Keratinocyte (primary cell): Measurements from ENCODE around the gene RPS26. TPM values are rescaled to one million over a fixed set of nuclear protein-coding genes. Genes with fewer than 3 reads are reported as not detected.

Experiments used
- DNase-seq: peaks from one replicate; pipeline ENCODE4 v3.0.0-alpha.2; 2011; ENCODE audit warnings: low read depth, missing footprints, low spot score
- FAIRE-seq: peaks from 2 replicates; lab custom pipeline; 2011; peaks lifted over from hg19 to GRCh38; lab: Jason Lieb, UNC
- H2AFZ ChIP-seq: 2 replicates; pipeline ENCODE4 v1.6.0; 2012; ENCODE audit warnings: low read length, control low read depth, inconsistent platforms; ENCODE audit not compliant: control insufficient read depth
- H3K27ac ChIP-seq: 2 replicates; pipeline ENCODE4 v1.5.1; 2011; ENCODE audit warnings: low read length; ENCODE audit not compliant: control insufficient read depth, insufficient read depth
- H3K27me3 ChIP-seq: 3 replicates; pipeline ENCODE4 v1.6.0; 2011; ENCODE audit warnings: low read length; ENCODE audit not compliant: control insufficient read depth, insufficient read depth; ENCODE audit errors: extremely low read depth
- H3K36me3 ChIP-seq, 2 experiments: 2 replicates in 1 of 2; 3 replicates in 1 of 2; pipeline ENCODE4 v1.5.1; 2011; ENCODE audit warnings: low read length in 2 of 2, mild to moderate bottlenecking in 1 of 2; ENCODE audit not compliant: control insufficient read depth in 2 of 2, insufficient read depth in 2 of 2; ENCODE audit errors: extremely low read depth in 1 of 2
- H3K4me1 ChIP-seq: 3 replicates; pipeline ENCODE4 v1.5.1; 2011; ENCODE audit warnings: low read length; ENCODE audit not compliant: control insufficient read depth, insufficient read depth; ENCODE audit errors: extremely low read depth
- H3K4me2 ChIP-seq: 3 replicates; pipeline ENCODE4 v1.6.0; 2011; ENCODE audit warnings: low read depth, low read length; ENCODE audit not compliant: control insufficient read depth, insufficient read depth; ENCODE audit errors: extremely low read depth
- H3K4me3 ChIP-seq, 3 experiments: fragments of 200-600 bp in 1 of 3; sonication (generic) in 1 of 3; 2 replicates in 2 of 3; 3 replicates in 1 of 3; pipeline ENCODE4 v1.5.1; 2011 to 2016; ENCODE audit warnings: low read length in 3 of 3, mild to moderate bottlenecking in 3 of 3, control low read depth in 2 of 3, inconsistent platforms in 1 of 3, low read depth in 1 of 3, mixed read lengths in 1 of 3, mixed run types in 1 of 3, moderate library complexity in 1 of 3; ENCODE audit not compliant: control insufficient read depth in 2 of 3, insufficient read depth in 2 of 3; ENCODE audit errors: extremely low read depth in 1 of 3
- H3K79me2 ChIP-seq: 2 replicates; pipeline ENCODE4 v1.6.0; 2012; ENCODE audit warnings: low read length; ENCODE audit not compliant: control insufficient read depth, insufficient read depth
- H3K9ac ChIP-seq: 3 replicates; pipeline ENCODE4 v1.6.0; 2011; ENCODE audit warnings: low read length; ENCODE audit not compliant: control insufficient read depth, insufficient read depth; ENCODE audit errors: extremely low read depth
- H3K9me1 ChIP-seq: 3 replicates; pipeline ENCODE4 v1.6.0; 2011; ENCODE audit warnings: low read length; ENCODE audit not compliant: control insufficient read depth, insufficient read depth; ENCODE audit errors: extremely low read depth
- H3K9me3 ChIP-seq: 2 replicates; pipeline ENCODE4 v1.5.1; 2012; ENCODE audit warnings: low read depth, low read length; ENCODE audit not compliant: control insufficient read depth
- H4K20me1 ChIP-seq: 3 replicates; pipeline ENCODE4 v1.6.0; 2011; ENCODE audit warnings: low read length; ENCODE audit not compliant: control insufficient read depth, insufficient read depth; ENCODE audit errors: extremely low read depth
- CTCF ChIP-seq, 3 experiments: IDR thresholded peaks in 1 of 3; conservative IDR thresholded peaks in 1 of 3; optimal IDR thresholded peaks in 1 of 3; 2 replicates in 2 of 3; 3 replicates in 1 of 3; pipeline versions ENCODE3 to v1.5.1; 2011; ENCODE audit warnings: low read length in 3 of 3, mild to moderate bottlenecking in 3 of 3, moderate library complexity in 2 of 3, control low read depth in 1 of 3, inconsistent platforms in 1 of 3; ENCODE audit not compliant: insufficient read depth in 2 of 3; ENCODE audit errors: extremely low read depth in 1 of 3
- EZH2 ChIP-seq: IDR thresholded peaks from one replicate; pipeline ENCODE4 v1.6.1; 2012; ENCODE audit warnings: inconsistent platforms, mild to moderate bottlenecking, low read length, moderate library complexity
- dilution Hi-C: fragments of 300-500 bp; cut with MboI; formaldehyde crosslinking; loops from one replicate; pipeline ENCODE4 v1.7.0; 2020; ENCODE audit warnings: low sequenced_read_pairs; ENCODE audit not compliant: extremely low pct_ligation_motif_present
- polyA plus RNA-seq, 5 experiments: library from polyadenylated mRNA; depleted of rRNA in 3 of 5; stranded (reverse) in 3 of 5; stranded (forward) in 1 of 5; unstranded in 1 of 5; fragments of >200 nt; gene quantifications; 1 replicate in 1 of 5; 2 replicates in 3 of 5; 3 replicates in 1 of 5; pipeline versions ENCODE4 v1.2.1 to v1.2.3, GENCODE V29; 2011 to 2012; ENCODE audit warnings: missing spikeins in 2 of 5, low read depth in 1 of 5, low replicate concordance in 1 of 5

Gene RPS26
- polyA plus RNA-seq, 1 donor (not counting 4 experiments of a cell fraction or from before 2014, with no cell fraction given): 663 TPM

GRCh38 chr12:55995366-55995765 lies 46.4 kb upstream of the RPS26 start:
- Histone ChIP-seq H4K20me1 (no peaks in the 10 kb centered on the region), H3K9me3 (no peaks in the 10 kb centered on the region), H3K4me3 (no peak overlapping the region), H3K9me1 (no peaks in the 10 kb centered on the region), H3K79me2 (no peaks in the 10 kb centered on the region), H3K4me1 (peaks cover 6% of the 10 kb centered on the region), H3K9ac (no peak overlapping the region), H3K27me3 (no peaks in the 10 kb centered on the region), H3K4me2 (no peak overlapping the region), H3K27ac (no peak overlapping the region), H2AFZ (no peak overlapping the region), H3K36me3 (peaks cover 30 to 32% of the 10 kb centered on the region in 2 experiments)
- TF ChIP-seq EZH2: no peak
- no peak for TF ChIP-seq CTCF (optimal IDR thresholded peaks at IDR 0.05 in 1 of 3, IDR thresholded peaks at IDR 0.05 in 1 of 3, conservative IDR thresholded peaks at IDR 0.05 in 1 of 3; ENCODE audit: extremely low read depth in 1 of 3, insufficient read depth in 2 of 3, low read length in 3 of 3)
- DNase-seq (no peak), FAIRE-seq (no peak)
- dilution Hi-C loops: no loop called here

DNA sequence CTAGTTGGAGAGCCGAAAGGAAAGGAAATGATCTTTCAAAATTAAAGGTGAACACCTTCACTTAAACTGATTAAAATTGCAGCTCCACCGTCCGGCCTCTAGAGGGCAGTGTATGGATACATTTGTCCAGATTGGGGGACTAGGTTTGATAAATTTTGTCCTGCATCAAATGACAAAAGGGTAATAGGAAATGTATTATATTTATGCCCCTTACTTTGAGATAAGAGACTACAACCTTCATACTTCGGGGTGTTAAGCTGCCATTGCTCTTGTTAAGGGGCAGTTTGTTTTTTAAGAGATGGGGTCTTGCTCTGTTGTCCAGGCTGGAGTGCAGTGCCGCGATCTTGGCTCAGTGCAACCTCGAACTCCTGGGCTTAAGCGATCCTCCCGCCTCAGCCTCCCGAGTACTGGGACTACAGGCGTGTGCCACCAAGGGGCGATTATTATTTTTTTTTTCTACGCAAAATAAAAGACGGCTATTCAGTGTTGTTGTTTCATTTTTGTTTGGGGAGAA lies 45.5 kb upstream of the RPS26 start:
- Histone ChIP-seq H3K4me1 (peaks cover 6% of the 10 kb centered on the region), H2AFZ (peak overlapping the region; percentile 89), H3K9me3 (no peaks in the 10 kb centered on the region), H3K9ac (peak overlapping the region; percentile 58), H3K27ac (peak overlapping the region; percentile 36), H3K27me3 (no peaks in the 10 kb centered on the region), H4K20me1 (no peaks in the 10 kb centered on the region), H3K9me1 (no peaks in the 10 kb centered on the region), H3K36me3 (peaks cover 21 to 23% of the 10 kb centered on the region in 2 experiments), H3K4me2 (peak overlapping the region; percentile 78), H3K4me3 (peak overlapping the region; percentile 52 to 85 (median 75)), H3K79me2 (no peaks in the 10 kb centered on the region)
- FAIRE-seq: peak; percentile 34
- DNase-seq: no peak
- TF ChIP-seq EZH2 (no peak), CTCF (optimal IDR thresholded peaks at IDR 0.05 in 1 of 3, IDR thresholded peaks at IDR 0.05 in 1 of 3, conservative IDR thresholded peaks at IDR 0.05 in 1 of 3; ENCODE audit: extremely low read depth in 1 of 3, insufficient read depth in 2 of 3, low read length in 3 of 3) (peak; percentile 61 to 85 (median 66))
- dilution Hi-C loops: no loop called here
